Natural killer cell treated with Interleukin-12 subunit alpha and Interleukin-12 subunit beta and Interleukin-15 and Interleukin-18, amount 100 ng/mL, for 72 hours (primary cell): ENCODE measurements around the gene CD151. TPM values are rescaled to one million over a fixed set of nuclear protein-coding genes. Genes with fewer than 3 reads are reported as not detected.

Experiments used
- ATAC-seq, 2 donors: fragments of 150-1000 bp; cut with Tn5 transposase in 1 of 2; sonication (Bioruptor Pico), chemical (Tn5 transposase) in 1 of 2; 2 replicates each; pipeline ENCODE4 v1.10.0; 2021
- DNase-seq: peaks from one replicate; pipeline ENCODE4 v3.0.0; 2022; ENCODE audit warnings: low spot score
- H3K27ac Mint-ChIP-seq, 2 donors: 1 replicate in 1 of 2; 2 replicates in 1 of 2; pipeline ENCODE4 v1.8.0; 2022; ENCODE audit warnings: mixed read lengths in 2 of 2, mild to moderate bottlenecking in 1 of 2, moderate library complexity in 1 of 2
- H3K27me3 Mint-ChIP-seq, 2 donors: 1 replicate in 1 of 2; 2 replicates in 1 of 2; pipeline ENCODE4 v1.8.0; 2022; ENCODE audit warnings: mixed read lengths in 2 of 2
- H3K36me3 Mint-ChIP-seq: one replicate; pipeline ENCODE4 v1.8.0; 2022; ENCODE audit warnings: mixed read lengths
- H3K4me1 Mint-ChIP-seq, 2 donors: 1 replicate in 1 of 2; 2 replicates in 1 of 2; pipeline ENCODE4 v1.8.0; 2022; ENCODE audit warnings: low read depth in 2 of 2, mixed read lengths in 2 of 2, mild to moderate bottlenecking in 1 of 2
- H3K4me3 Mint-ChIP-seq: one replicate; pipeline ENCODE4 v1.8.0; 2022; ENCODE audit warnings: mixed read lengths
- H3K9me3 Mint-ChIP-seq: 2 replicates; pipeline ENCODE4 v1.8.0; 2022; ENCODE audit warnings: mixed read lengths
- total RNA-seq, 2 donors: library from RNA; stranded (reverse); gene quantifications; one replicate each; pipeline ENCODE4 v1.2.3, GENCODE V29; 2022

CD151 gene
- total RNA-seq, 2 donors from 2014 or later = 45.0 to 72.0 TPM

DNA sequence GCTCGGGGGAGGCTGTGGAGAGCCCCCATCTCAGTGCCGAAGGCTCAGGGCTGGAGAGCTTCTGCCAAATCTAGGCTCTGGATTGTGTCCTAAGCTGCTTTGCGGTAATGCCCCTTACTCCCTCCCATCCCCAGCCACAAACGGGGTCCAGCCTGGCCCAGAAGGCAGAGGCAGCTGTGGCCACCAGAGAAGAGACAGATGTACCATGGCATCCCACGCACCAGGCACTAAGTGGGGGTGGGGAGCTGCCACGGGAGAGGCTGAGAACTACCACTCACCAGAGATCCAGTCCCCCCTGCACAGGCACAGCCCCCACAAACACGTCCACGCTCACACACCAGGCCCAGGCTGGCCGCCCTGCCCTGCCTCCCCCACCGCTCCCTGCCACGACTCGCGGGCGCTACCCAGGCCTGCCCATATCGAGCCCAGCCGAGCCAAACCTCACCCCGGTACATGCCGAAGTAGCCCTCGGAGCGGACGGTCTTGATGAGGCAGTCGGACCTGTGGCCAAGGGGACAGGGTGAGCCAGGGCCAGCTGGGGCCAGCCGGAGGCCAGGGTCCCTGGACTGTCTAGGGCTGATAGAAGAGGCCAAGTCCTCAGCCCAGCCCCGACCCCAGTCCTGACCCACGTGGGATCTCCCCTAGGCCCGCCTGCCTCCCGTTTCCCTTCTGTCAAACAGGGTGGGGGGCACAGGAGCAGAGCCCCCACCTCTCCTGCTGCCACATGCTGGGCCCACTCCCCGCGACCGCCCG lies 38.6 kb upstream of the CD151 start:
- DNase-seq (no peak), ATAC-seq (no peak)
- no peaks in the 10 kb centered on the region for H3K27me3 Mint-ChIP-seq
- no peak overlapping the region for H3K27ac Mint-ChIP-seq
- no peak overlapping the region for H3K4me3 Mint-ChIP-seq
- no peaks in the 10 kb centered on the region for H3K9me3 Mint-ChIP-seq
- H3K4me1 Mint-ChIP-seq = peaks cover 7 to 10% of the 10 kb centered on the region in 2 donors
- H3K36me3 Mint-ChIP-seq = no peaks in the 10 kb centered on the region

GRCh38 chr11:794766-795633 lies 37.8 kb upstream of the CD151 start:
- DNase-seq (no peak), ATAC-seq (no peak)
- peak overlapping the region; percentile 45 for H3K4me3 Mint-ChIP-seq
- no peaks in the 10 kb centered on the region for H3K9me3 Mint-ChIP-seq
- H3K4me1 Mint-ChIP-seq = peaks cover 7 to 10% of the 10 kb centered on the region in 2 donors
- no peaks in the 10 kb centered on the region for H3K36me3 Mint-ChIP-seq
- H3K27ac Mint-ChIP-seq = no peak overlapping the region
- H3K27me3 Mint-ChIP-seq = no peaks in the 10 kb centered on the region

DNA sequence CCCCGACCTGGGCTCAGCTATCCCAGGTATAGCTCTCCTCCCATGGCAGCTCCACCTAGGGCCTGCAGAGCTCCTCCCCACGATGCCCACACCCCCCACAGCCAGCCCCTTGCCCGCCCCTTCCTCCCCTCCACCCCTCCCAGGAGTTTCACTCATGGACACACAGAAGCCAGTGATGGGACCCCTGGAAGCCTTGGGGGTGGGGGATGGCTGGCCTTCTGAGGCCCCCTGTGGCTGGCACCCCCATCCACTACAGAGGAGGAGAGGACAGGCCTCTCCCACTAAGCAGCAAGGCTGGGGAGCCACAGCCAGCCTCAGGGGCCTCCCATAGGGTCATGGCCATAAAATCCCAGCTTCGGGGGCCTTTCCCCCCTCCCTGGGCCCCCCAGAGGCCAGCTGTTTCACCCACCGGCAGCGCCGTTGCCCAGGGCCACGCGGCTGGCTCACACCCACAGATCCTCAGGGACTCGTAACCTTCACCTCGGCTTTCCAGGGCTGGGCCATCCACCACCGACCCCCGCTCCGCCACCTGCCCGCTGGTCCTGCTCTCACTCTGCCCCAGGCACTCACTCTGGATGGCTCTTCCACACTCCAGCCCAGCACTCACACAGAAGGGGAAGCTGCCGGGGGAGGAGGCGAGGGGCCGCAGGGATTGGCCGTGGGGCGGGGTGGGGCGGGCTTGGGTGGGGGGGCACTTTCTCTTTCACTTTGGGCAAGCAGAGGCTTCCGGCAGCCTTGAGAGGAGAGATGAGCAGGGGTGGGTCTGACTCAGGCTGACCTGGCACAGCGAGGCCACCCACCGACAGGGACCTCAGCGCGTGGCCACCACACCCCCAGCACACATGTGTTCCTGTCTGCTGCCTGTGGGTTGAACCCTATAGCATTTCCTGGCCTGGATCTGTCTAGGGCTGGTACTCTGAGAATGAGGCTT lies 36.9 kb upstream of the CD151 start:
- peak overlapping the region; percentile 97 for H3K4me3 Mint-ChIP-seq
- no peaks in the 10 kb centered on the region for H3K9me3 Mint-ChIP-seq
- peak; percentile 83 to 86 for ATAC-seq
- peak overlapping the region; percentile 82 to 93 for H3K27ac Mint-ChIP-seq
- H3K4me1 Mint-ChIP-seq = peaks cover 7 to 10% of the 10 kb centered on the region in 2 donors
- H3K36me3 Mint-ChIP-seq = no peaks in the 10 kb centered on the region
- peak; percentile 91 for DNase-seq
- no peaks in the 10 kb centered on the region for H3K27me3 Mint-ChIP-seq

DNA sequence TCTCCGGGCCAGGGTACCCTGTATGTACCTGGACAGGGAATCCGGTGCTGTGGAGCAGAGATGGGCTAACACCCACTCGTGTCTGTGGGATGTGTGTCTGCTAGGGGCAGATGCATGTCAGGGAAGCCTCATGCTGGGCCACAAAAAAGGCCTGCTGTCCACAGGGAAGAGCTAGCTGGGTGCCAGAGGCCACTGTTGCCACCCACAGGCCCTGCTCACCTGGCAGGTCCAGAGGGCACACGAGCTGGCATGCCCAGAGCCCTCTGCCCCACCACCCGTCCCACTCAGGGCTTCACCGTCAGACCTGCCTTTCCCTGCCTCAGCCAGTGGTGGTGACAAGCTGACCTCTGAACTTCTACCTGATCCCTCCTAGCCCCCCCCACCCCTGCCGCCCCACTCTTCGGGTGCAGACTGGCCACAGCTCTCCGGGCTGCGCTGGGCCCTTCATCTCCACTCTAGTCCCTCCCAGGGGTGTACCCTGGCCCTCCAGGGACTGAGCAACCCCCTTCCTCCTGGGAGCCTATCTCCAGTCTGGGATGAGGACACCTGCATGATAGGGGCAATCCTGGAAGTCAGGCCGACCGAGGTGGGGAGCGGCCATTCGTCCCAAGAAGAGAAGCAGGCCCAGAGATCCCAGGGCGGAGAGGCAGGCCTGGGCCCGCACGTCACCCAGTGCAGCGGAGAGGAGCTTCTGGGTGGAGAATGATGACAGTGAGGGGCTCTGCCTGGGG lies 36.0 kb upstream of the CD151 start:
- Mint-ChIP-seq H3K4me1 (peaks cover 7% of the 10 kb centered on the region in 2 donors), H3K9me3 (no peaks in the 10 kb centered on the region), H3K27ac (peak overlapping the region; percentile 82 to 93), H3K4me3 (peak overlapping the region; percentile 97), H3K36me3 (no peaks in the 10 kb centered on the region), H3K27me3 (no peaks in the 10 kb centered on the region)
- no peak for DNase-seq
- ATAC-seq = no peak

GRCh38 chr11:797296-798092 lies 35.3 kb upstream of the CD151 start:
- peak overlapping the region; percentile 97 for H3K4me3 Mint-ChIP-seq
- DNase-seq (peak; percentile 85), ATAC-seq (peak; percentile 64 to 70)
- no peaks in the 10 kb centered on the region for H3K9me3 Mint-ChIP-seq
- H3K4me1 Mint-ChIP-seq = peaks cover 7% of the 10 kb centered on the region in 2 donors
- H3K27ac Mint-ChIP-seq = peak overlapping the region; percentile 82 to 93
- no peaks in the 10 kb centered on the region for H3K27me3 Mint-ChIP-seq
- H3K36me3 Mint-ChIP-seq = no peaks in the 10 kb centered on the region

DNA sequence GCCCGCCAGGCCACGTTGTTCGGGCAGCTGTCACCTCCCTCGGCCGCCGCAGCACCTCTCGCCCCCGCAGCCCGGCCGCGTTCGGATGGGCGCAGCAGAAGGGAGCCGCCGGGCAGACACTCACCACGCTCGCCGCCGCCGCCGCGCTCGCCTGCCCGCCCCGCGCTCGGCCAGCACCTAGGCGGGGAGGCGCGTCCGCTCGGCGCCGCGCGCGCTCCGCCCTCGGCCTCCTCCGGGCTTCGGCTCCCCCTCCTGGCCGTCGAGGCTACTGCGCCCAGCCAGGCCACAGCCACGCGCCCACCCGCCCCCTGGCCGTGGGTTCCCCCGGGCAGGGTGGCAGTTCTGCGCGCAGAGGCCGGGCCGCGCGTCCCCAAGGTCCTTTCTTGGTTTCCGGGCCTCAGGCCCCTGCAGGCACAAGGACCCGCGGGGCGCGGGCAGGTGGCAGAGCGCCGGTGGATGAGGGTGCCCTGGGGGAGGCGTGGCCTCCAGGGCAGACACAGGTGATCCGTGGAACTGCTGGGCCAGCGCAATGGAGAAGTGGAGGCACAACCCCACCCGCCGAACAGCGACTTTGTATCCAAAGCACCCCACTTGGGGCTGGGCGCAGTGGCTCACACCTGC lies 34.5 kb upstream of the CD151 start, which contains the start of gene SLC25A22:
SLC25A22 (minus strand) TSS at position 189 of the 621 bp plus-strand sequence. CDS start 3,275 bp downstream, outside the sequence.
- peak; percentile 88 for DNase-seq
- peak within 1 kb of the TSS; percentile 97 for H3K4me3 Mint-ChIP-seq
- H3K27ac Mint-ChIP-seq = peak within 1 kb of the TSS; percentile 82 to 93
- no peaks in the 10 kb centered on the region for H3K27me3 Mint-ChIP-seq
- H3K9me3 Mint-ChIP-seq = no peaks in the 10 kb centered on the region
- H3K4me1 Mint-ChIP-seq = peaks cover 7% of the 10 kb centered on the region in 2 donors
- ATAC-seq = peak; percentile 78 to 84
- H3K36me3 Mint-ChIP-seq = no peaks in the 10 kb centered on the region

DNA sequence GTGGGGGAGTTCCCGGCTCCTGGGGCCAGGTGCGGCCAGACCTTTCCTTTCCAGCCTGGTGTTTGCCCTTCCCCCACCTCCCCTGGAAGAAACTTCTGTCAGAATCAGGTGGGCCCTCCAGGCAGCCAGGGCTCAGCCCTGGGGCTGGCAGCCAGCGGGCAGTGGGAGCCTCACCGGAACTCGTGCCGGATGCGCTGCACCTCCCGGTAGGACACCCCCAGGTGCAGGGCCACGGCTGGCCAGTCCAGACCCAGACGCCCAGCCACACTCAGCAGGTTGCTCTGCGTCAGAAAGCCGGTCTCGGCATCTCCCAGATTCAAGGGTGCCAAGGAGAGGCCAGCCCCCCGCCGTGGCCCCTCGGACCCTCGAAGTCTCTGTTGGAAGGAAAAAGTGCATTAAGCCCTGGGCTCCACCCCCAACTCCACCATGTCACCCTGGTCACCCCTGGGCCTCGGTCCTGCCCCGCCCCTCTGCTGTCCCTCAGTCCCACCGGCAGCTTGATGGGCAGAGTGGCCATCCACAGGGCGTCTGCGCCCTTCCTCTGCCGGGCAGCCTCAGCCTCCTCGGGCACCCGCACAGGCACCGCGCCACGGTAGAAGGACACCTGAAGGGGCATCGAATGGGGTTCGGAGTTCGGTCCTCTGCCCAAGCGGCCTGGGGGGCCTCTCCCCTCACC lies 33.0 kb upstream of the CD151 start:
- DNase-seq (no peak), ATAC-seq (no peak)
- Mint-ChIP-seq H3K4me3 (no peak overlapping the region), H3K27ac (no peak overlapping the region), H3K9me3 (no peaks in the 10 kb centered on the region), H3K36me3 (no peaks in the 10 kb centered on the region), H3K27me3 (no peaks in the 10 kb centered on the region), H3K4me1 (peaks cover 7% of the 10 kb centered on the region in 2 donors)

DNA sequence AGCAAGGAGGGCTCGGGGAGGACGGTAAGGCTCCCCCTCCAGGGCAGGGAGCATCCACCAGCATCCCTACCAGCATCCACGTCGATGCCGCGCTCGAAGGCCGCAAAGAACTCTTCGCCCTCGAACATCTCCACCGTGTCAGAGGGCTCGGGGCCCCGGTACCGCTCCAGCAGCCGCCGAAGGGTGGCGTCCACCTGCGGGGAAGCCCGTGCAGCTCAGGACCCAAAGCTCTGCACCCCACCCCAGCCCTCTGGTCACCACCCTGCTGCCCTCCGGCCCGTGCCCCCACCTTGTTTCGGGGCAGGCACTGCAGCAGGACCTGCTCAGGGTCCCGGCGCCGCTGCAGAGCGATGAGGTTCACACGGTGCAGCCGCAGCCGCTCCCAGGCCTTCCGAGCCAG lies 32.3 kb upstream of the CD151 start:
- Mint-ChIP-seq H3K27me3 (no peaks in the 10 kb centered on the region), H3K4me3 (no peak overlapping the region), H3K27ac (no peak overlapping the region), H3K4me1 (peaks cover 7% of the 10 kb centered on the region in 2 donors), H3K9me3 (no peaks in the 10 kb centered on the region), H3K36me3 (no peaks in the 10 kb centered on the region)
- no peak for DNase-seq
- ATAC-seq = no peak

GRCh38 chr11:801097-801780 lies 31.5 kb upstream of the CD151 start:
- H3K27ac Mint-ChIP-seq = no peak overlapping the region
- DNase-seq = no peak
- no peak overlapping the region for H3K4me3 Mint-ChIP-seq
- H3K4me1 Mint-ChIP-seq = peaks cover 2 to 3% of the 10 kb centered on the region in 2 donors
- no peaks in the 10 kb centered on the region for H3K9me3 Mint-ChIP-seq
- no peaks in the 10 kb centered on the region for H3K36me3 Mint-ChIP-seq
- no peaks in the 10 kb centered on the region for H3K27me3 Mint-ChIP-seq
- no peak for ATAC-seq

- ATAC-seq (no peak), DNase-seq (no peak)
- Mint-ChIP-seq H3K4me3 (no peak overlapping the region), H3K27ac (no peak overlapping the region), H3K9me3 (no peaks in the 10 kb centered on the region), H3K27me3 (no peaks in the 10 kb centered on the region), H3K36me3 (no peaks in the 10 kb centered on the region), H3K4me1 (no peaks in the 10 kb centered on the region)
Observed at GRCh38 chr11:802018-802617, 30.6 kb upstream of the CD151 start.
